ENCODE measurements around the gene ASB18. TPM values are rescaled to one million over a fixed set of nuclear protein-coding genes. Genes with fewer than 3 reads are reported as not detected.

Gene ASB18
- total RNA-seq, 1 experiment from 2014 or later = not detected

DNA sequence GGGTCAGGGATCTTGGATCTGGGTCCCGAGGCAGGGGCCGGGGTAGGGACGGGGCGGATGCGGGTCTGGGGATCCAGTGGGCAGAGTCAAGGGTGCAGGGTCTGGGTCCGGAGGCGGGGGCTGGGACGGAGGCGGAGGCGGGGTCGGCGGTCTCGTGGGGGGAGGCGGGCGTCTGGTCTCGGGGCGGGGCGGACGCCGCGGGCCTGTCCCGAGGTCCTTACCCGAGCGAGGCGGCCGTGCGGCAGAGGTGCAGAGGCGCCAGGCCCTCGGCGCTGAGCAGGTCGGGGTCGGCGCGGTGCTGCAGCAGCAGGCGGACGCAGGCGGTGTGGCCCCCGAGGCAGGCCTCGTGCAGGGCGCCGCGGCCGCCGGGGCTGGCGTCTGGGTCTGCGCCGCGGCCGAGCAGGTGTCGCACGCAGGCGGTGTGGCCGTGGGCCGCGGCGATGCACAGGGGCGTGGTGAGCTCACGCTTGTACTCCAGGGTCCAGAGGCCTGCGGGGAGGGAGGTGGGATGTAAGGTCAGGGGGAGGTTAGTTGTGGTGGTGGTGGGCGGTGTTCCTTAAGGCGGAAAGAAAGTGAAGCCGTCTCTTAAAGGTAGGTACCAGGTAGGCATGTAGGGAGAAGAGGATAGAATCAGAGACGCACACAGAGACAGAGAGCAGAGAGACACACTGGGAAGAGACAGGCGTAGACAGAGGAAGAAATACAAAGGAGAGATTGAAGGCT lies 26.6 kb downstream of the ASB18 start (continued):
- TF ChIP-seq AR (CRISPR knock-in tag; IDR thresholded peaks at IDR 0.05) (no peak), GRHL2 (CRISPR knock-in tag; IDR thresholded peaks at IDR 0.05; ENCODE audit: insufficient replicate concordance, severe bottlenecking) (no peak), ZNF423 (CRISPR knock-in tag; IDR thresholded peaks at IDR 0.05) (no peak), ATF2 (CRISPR knock-in tag; IDR thresholded peaks at IDR 0.05; ENCODE audit: borderline replicate concordance, low read depth) (no peak), SP1 (CRISPR knock-in tag; conservative IDR thresholded peaks at IDR 0.05) (peak; percentile 49; the same call in 1 of the 2 replicates), NFATC4 (CRISPR knock-in tag; IDR thresholded peaks at IDR 0.05) (no peak), ETV6 (CRISPR knock-in tag; IDR thresholded peaks at IDR 0.05) (0 out of 2 replicates have a peak, but pooled peaks have one; percentile 33), ZNF416 (CRISPR knock-in tag; IDR thresholded peaks at IDR 0.05) (no peak), GTF2I (CRISPR knock-in tag; conservative IDR thresholded peaks at IDR 0.05) (no peak), CBFB (CRISPR knock-in tag; IDR thresholded peaks at IDR 0.05; ENCODE audit: low read depth) (no peak), CREM (CRISPR knock-in tag; IDR thresholded peaks at IDR 0.05) (no peak), NFYB (CRISPR knock-in tag; conservative IDR thresholded peaks at IDR 0.05; ENCODE audit: low read depth) (no peak), NR1H2 (CRISPR knock-in tag; IDR thresholded peaks at IDR 0.05) (no peak), FOXP1 (CRISPR knock-in tag; IDR thresholded peaks at IDR 0.05; ENCODE audit: borderline replicate concordance) (peak; percentile 91), PRRX2 (CRISPR knock-in tag; IDR thresholded peaks at IDR 0.05) (no peak), NR3C1 (CRISPR knock-in tag; conservative IDR thresholded peaks at IDR 0.05; ENCODE audit: low read depth) (no peak), MXD4 (CRISPR knock-in tag; IDR thresholded peaks at IDR 0.05; ENCODE audit: borderline replicate concordance) (no peak), JAZF1 (CRISPR knock-in tag; IDR thresholded peaks at IDR 0.05) (no peak), RELA (CRISPR knock-in tag; IDR thresholded peaks at IDR 0.05; ENCODE audit: borderline replicate concordance) (no peak), E2F4 (CRISPR knock-in tag; IDR thresholded peaks at IDR 0.05; ENCODE audit: borderline replicate concordance, low read depth) (no peak)
- TF ChIP-seq, protein P1, sequence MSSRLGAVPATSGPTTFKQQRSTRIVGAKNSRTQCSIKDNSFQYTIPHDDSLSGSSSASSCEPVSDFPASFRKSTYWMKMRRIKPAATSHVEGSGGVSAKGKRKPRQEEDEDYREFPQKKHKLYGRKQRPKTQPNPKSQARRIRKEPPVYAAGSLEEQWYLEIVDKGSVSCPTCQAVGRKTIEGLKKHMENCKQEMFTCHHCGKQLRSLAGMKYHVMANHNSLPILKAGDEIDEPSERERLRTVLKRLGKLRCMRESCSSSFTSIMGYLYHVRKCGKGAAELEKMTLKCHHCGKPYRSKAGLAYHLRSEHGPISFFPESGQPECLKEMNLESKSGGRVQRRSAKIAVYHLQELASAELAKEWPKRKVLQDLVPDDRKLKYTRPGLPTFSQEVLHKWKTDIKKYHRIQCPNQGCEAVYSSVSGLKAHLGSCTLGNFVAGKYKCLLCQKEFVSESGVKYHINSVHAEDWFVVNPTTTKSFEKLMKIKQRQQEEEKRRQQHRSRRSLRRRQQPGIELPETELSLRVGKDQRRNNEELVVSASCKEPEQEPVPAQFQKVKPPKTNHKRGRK (CRISPR knock-in tag; IDR thresholded peaks at IDR 0.05; ENCODE audit: borderline replicate concordance) = no peak
- TF ChIP-seq, protein P2, sequence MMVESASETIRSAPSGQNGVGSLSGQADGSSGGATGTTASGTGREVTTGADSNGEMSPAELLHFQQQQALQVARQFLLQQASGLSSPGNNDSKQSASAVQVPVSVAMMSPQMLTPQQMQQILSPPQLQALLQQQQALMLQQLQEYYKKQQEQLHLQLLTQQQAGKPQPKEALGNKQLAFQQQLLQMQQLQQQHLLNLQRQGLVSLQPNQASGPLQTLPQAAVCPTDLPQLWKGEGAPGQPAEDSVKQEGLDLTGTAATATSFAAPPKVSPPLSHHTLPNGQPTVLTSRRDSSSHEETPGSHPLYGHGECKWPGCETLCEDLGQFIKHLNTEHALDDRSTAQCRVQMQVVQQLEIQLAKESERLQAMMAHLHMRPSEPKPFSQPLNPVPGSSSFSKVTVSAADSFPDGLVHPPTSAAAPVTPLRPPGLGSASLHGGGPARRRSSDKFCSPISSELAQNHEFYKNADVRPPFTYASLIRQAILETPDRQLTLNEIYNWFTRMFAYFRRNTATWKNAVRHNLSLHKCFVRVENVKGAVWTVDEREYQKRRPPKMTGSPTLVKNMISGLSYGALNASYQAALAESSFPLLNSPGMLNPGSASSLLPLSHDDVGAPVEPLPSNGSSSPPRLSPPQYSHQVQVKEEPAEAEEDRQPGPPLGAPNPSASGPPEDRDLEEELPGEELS (CRISPR knock-in tag; IDR thresholded peaks at IDR 0.05) = 0 out of 2 replicates have a peak, but pooled peaks have one; percentile 69
- TF ChIP-seq, protein P3, sequence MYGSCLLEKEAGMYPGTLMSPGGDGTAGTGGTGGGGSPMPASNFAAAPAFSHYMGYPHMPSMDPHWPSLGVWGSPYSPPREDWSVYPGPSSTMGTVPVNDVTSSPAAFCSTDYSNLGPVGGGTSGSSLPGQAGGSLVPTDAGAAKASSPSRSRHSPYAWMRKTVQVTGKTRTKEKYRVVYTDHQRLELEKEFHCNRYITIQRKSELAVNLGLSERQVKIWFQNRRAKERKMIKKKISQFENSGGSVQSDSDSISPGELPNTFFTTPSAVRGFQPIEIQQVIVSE (CRISPR knock-in tag; IDR thresholded peaks at IDR 0.05; ENCODE audit: borderline replicate concordance) = no peak
- TF ChIP-seq, protein P4, sequence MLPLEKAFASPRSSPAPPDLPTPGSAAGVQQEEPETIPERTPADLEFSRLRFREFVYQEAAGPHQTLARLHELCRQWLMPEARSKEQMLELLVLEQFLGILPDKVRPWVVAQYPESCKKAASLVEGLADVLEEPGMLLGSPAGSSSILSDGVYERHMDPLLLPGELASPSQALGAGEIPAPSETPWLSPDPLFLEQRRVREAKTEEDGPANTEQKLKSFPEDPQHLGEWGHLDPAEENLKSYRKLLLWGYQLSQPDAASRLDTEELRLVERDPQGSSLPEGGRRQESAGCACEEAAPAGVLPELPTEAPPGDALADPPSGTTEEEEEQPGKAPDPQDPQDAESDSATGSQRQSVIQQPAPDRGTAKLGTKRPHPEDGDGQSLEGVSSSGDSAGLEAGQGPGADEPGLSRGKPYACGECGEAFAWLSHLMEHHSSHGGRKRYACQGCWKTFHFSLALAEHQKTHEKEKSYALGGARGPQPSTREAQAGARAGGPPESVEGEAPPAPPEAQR (CRISPR knock-in tag; IDR thresholded peaks at IDR 0.05) = no peak
- TF ChIP-seq, protein P5, sequence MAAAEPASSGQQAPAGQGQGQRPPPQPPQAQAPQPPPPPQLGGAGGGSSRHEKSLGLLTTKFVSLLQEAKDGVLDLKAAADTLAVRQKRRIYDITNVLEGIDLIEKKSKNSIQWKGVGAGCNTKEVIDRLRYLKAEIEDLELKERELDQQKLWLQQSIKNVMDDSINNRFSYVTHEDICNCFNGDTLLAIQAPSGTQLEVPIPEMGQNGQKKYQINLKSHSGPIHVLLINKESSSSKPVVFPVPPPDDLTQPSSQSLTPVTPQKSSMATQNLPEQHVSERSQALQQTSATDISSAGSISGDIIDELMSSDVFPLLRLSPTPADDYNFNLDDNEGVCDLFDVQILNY (CRISPR knock-in tag; IDR thresholded peaks at IDR 0.05) = no peak
- TF ChIP-seq, protein P6, sequence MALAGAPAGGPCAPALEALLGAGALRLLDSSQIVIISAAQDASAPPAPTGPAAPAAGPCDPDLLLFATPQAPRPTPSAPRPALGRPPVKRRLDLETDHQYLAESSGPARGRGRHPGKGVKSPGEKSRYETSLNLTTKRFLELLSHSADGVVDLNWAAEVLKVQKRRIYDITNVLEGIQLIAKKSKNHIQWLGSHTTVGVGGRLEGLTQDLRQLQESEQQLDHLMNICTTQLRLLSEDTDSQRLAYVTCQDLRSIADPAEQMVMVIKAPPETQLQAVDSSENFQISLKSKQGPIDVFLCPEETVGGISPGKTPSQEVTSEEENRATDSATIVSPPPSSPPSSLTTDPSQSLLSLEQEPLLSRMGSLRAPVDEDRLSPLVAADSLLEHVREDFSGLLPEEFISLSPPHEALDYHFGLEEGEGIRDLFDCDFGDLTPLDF (CRISPR knock-in tag; IDR thresholded peaks at IDR 0.05) = no peak

All from WTC11 (cell line).